Lung (tissue), 12 donors: ENCODE results near the gene SH3BP2. TPM values are rescaled to one million over a fixed set of nuclear protein-coding genes. Genes with fewer than 3 reads are reported as not detected.

Experiments used
- ATAC-seq: fragments of 200-7000 bp; cut with Tn5 transposase; one replicate; pipeline ENCODE4 v1.9.1; 2020; ENCODE audit warnings: moderate number of reproducible peaks; ENCODE audit not compliant: insufficient read depth, low FRiP score
- DNase-seq, 3 donors: peaks; one replicate each; pipeline ENCODE4 v3.0.0-alpha.2; 2013 to 2017
- H3K27ac ChIP-seq, 2 donors: one replicate each; pipeline ENCODE4 v1.5.1; 2013; ENCODE audit warnings: mild to moderate bottlenecking in 2 of 2, moderate library complexity in 2 of 2, control low read depth in 1 of 2, inconsistent platforms in 1 of 2, low read depth in 1 of 2, low read length in 1 of 2
- H3K27me3 ChIP-seq, 3 donors: one replicate each; pipeline ENCODE4 v1.5.1; 2013; ENCODE audit warnings: low read length in 2 of 3; ENCODE audit not compliant: control insufficient read depth in 3 of 3, insufficient read depth in 3 of 3
- H3K36me3 ChIP-seq, 4 donors: one replicate each; pipeline ENCODE4 v1.5.1; 2013; ENCODE audit warnings: low read length in 4 of 4, mild to moderate bottlenecking in 1 of 4, moderate library complexity in 1 of 4; ENCODE audit not compliant: control insufficient read depth in 4 of 4, insufficient read depth in 4 of 4
- H3K4me1 ChIP-seq, 5 donors: one replicate each; pipeline ENCODE4 v1.5.1; 2013; ENCODE audit warnings: low read length in 5 of 5, mild to moderate bottlenecking in 2 of 5, moderate library complexity in 1 of 5; ENCODE audit not compliant: control insufficient read depth in 5 of 5, insufficient read depth in 5 of 5
- H3K4me3 ChIP-seq: one replicate; pipeline ENCODE4 v1.5.1; 2013; ENCODE audit warnings: mild to moderate bottlenecking, control low read depth, moderate library complexity
- H3K9ac ChIP-seq, 2 donors: one replicate each; pipeline ENCODE4 v1.5.1; 2013; ENCODE audit warnings: low read length in 2 of 2, control low read depth in 1 of 2; ENCODE audit not compliant: insufficient read depth in 1 of 2
- H3K9me3 ChIP-seq, 4 donors: one replicate each; pipeline ENCODE4 v1.5.1; 2013; ENCODE audit warnings: low read length in 3 of 4, mild to moderate bottlenecking in 1 of 4, moderate library complexity in 1 of 4; ENCODE audit not compliant: control insufficient read depth in 4 of 4, insufficient read depth in 3 of 4
- CTCF ChIP-seq: IDR thresholded peaks from 2 replicates; pipeline ENCODE4 v1.5.1; 2012; ENCODE audit warnings: mild to moderate bottlenecking; ENCODE audit errors: control extremely low read depth, extremely low read depth
- WGBS, 2 donors: extraction: QIAGEN DNeasy Blood & Tissue Kit; methylation state at CpG; one replicate each; pipeline ENCODE4 v1.1.7; 2013; 5-methylcytosine and 5-hydroxymethylcytosine counted together
- polyA plus RNA-seq, 2 donors: library from polyadenylated mRNA; stranded (reverse); fragments of 200-250 nt; gene quantifications; one replicate each; pipeline ENCODE4 v1.2.1, GENCODE V29; 2013
- total RNA-seq, 2 donors: library from RNA; depleted of rRNA in 1 of 2; stranded (reverse); fragments of >200 nt in 1 of 2; gene quantifications; one replicate each; pipeline ENCODE4 v1.2.1, GENCODE V29; 2014 to 2021
- donor health status: control.
- donor health status: control.
- donor health status: Bipolar disorder and iron deficiency.
- donor health status: healthy.
- donor health status: DM: yes; HTN: yes; CAD: no.

Gene SH3BP2
- total and polyA plus RNA-seq, 4 donors: 49.9 to 117 (median 79.8) TPM

GRCh38 chr4:2837904-2838496 is 45.1 kb downstream of the SH3BP2 start:
- TF ChIP-seq CTCF: no peak
- Histone ChIP-seq H3K9me3 (no peaks in the 10 kb centered on the region), H3K4me3 (no peak overlapping the region), H3K4me1 (peaks cover 0 to 35% (median 9%) of the 10 kb centered on the region in 5 donors), H3K36me3 (peaks cover 5 to 29% (median 9%) of the 10 kb centered on the region in 4 donors), H3K9ac (peak overlapping the region in 1 of 2 donors; percentile 50), H3K27me3 (no peaks in the 10 kb centered on the region), H3K27ac (peak overlapping the region in 1 of 2 donors; percentile 83)
- 18 to 31% methylated on average over 8 of the region's 8 CpGs for WGBS, 2 donors
- ATAC-seq (no peak), DNase-seq (peak; percentile 83 to 94 (median 93))

GRCh38 chr4:2839060-2839459 is 46.2 kb downstream of the SH3BP2 start:
- peaks cover 0 to 36% (median 9%) of the 10 kb centered on the region in 5 donors for H3K4me1 ChIP-seq
- no peak for TF ChIP-seq CTCF
- no peak overlapping the region for H3K27ac ChIP-seq
- no peaks in the 10 kb centered on the region for H3K9me3 ChIP-seq
- no peaks in the 10 kb centered on the region for H3K27me3 ChIP-seq
- 97% methylated on average over 3 of the region's 3 CpGs for WGBS, 2 donors
- peaks cover 0 to 19% (median 5%) of the 10 kb centered on the region in 4 donors for H3K36me3 ChIP-seq
- ATAC-seq (no peak), DNase-seq (no peak)
- no peak overlapping the region for H3K4me3 ChIP-seq
- no peak overlapping the region for H3K9ac ChIP-seq

DNA sequence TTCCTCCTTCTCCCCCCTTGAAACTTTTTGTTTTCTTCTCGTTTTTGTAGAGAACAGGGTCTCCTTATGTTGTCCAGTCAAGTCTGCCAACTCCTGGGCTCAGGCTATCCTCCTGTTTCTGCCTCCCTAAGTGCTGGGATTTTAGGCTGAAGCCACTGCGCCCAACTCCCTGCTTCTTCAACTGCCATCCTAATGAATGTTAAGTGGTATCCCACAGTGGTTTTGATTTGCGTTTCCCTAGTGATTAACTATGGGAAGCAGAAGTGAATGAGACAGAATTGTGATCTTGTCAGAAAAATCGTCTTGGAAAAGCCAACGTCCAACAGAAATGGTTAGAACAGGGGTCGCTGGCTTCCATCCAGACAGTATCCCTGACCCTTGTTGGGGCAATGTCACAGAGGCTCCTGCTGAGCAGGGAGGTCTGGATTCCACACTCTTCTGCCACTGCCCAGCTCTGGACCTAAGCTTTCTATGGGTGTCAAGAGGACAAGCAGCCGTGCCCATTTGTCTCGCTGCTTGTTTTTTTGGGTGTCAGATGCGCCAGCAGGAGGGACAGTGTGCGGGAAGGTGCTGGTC is 49.9 kb downstream of the SH3BP2 start:
- H3K9me3 ChIP-seq: no peaks in the 10 kb centered on the region
- peak overlapping the region; percentile 73 to 80 for H3K9ac ChIP-seq
- peak overlapping the region; percentile 98 to 99 for H3K27ac ChIP-seq
- no peaks in the 10 kb centered on the region for H3K27me3 ChIP-seq
- ATAC-seq: no peak
- peak overlapping the region; percentile 73 for H3K4me3 ChIP-seq
- 14 to 17% methylated on average over 10 of the region's 10 CpGs for WGBS, 2 donors
- no peak for TF ChIP-seq CTCF
- peaks cover 5 to 33% (median 10%) of the 10 kb centered on the region in 5 donors for H3K4me1 ChIP-seq
- H3K36me3 ChIP-seq: no peaks in the 10 kb centered on the region
- no peak for DNase-seq
